DOHH2 (cell line): ENCODE data around the gene PXDC1.

Experiments used
- H3F3A ChIP-seq: fragments of 200-600 bp; sonication (generic), shearing (Covaris generic); 2 replicates; pipeline ENCODE4 v1.6.0; 2016; ENCODE audit warnings: antibody characterized with exemption, mild to moderate bottlenecking; ENCODE audit not compliant: control insufficient read depth, insufficient read depth
- H3K27ac ChIP-seq: fragments of 200-600 bp; sonication (generic); 2 replicates; pipeline ENCODE4 v1.5.1; 2014; ENCODE audit warnings: low read depth, mild to moderate bottlenecking, low read length, moderate library complexity
- H3K27me3 ChIP-seq: fragments of 200-600 bp; sonication (generic); 2 replicates; pipeline ENCODE4 v1.6.1; 2014; ENCODE audit warnings: mild to moderate bottlenecking, low read length, mixed read lengths; ENCODE audit not compliant: control insufficient read depth
- H3K36me3 ChIP-seq: fragments of 200-600 bp; sonication (generic); 2 replicates; pipeline ENCODE4 v1.6.1; 2014; ENCODE audit warnings: mild to moderate bottlenecking, low read length, moderate library complexity, mixed read lengths; ENCODE audit not compliant: control insufficient read depth
- H3K4me1 ChIP-seq: fragments of 200-600 bp; sonication (generic); 2 replicates; pipeline ENCODE4 v1.6.1; 2014; ENCODE audit warnings: mild to moderate bottlenecking, low read length, mixed read lengths; ENCODE audit not compliant: control insufficient read depth
- H3K4me2 ChIP-seq: fragments of 200-600 bp; sonication (generic); 2 replicates; pipeline ENCODE4 v1.6.0; 2014; ENCODE audit warnings: mild to moderate bottlenecking, low read length, moderate library complexity
- H3K4me3 ChIP-seq: fragments of 200-600 bp; sonication (generic); 2 replicates; pipeline ENCODE4 v1.5.1; 2014; ENCODE audit warnings: mild to moderate bottlenecking, low read length, mixed read lengths
- H3K79me2 ChIP-seq: fragments of 200-600 bp; sonication (generic); 2 replicates; pipeline ENCODE4 v1.6.1; 2014; ENCODE audit warnings: mild to moderate bottlenecking, low read length, mixed read lengths; ENCODE audit not compliant: control insufficient read depth
- H3K9me2 ChIP-seq: fragments of 200-600 bp; sonication (generic); replicated peaks from 2 replicates; pipeline ENCODE4 v1.6.1; 2014; ENCODE audit warnings: mild to moderate bottlenecking, low read length, mixed read lengths; ENCODE audit not compliant: control insufficient read depth
- H3K9me3 ChIP-seq: fragments of 200-600 bp; sonication (generic); 2 replicates; pipeline ENCODE4 v1.6.1; 2014; ENCODE audit warnings: antibody characterized with exemption, low read length, mixed read lengths; ENCODE audit not compliant: control insufficient read depth, insufficient read depth
- H4K20me1 ChIP-seq: fragments of 200-600 bp; sonication (generic); 2 replicates; pipeline ENCODE4 v1.6.0; 2014; ENCODE audit warnings: low read depth, mild to moderate bottlenecking, antibody characterized with exemption, low read length, moderate library complexity; ENCODE audit not compliant: control insufficient read depth, insufficient read depth
- EZH2phosphoT487 ChIP-seq: fragments of 200-600 bp; sonication (generic); IDR thresholded peaks from 2 replicates; pipeline ENCODE4 v1.6.1; 2017; ENCODE audit warnings: borderline replicate concordance, mild to moderate bottlenecking, antibody characterized with exemption, low read length, moderate library complexity, mixed read lengths
- TF ChIP-seq, protein P1 (sequence below): fragments of 200-600 bp; sonication (generic); IDR thresholded peaks from one replicate; pipeline ENCODE4 v1.5.1; 2014; ENCODE audit warnings: antibody characterized with exemption, mild to moderate bottlenecking, low read depth, low read length; ENCODE audit not compliant: poor library complexity, severe bottlenecking

Gene PXDC1

DNA sequence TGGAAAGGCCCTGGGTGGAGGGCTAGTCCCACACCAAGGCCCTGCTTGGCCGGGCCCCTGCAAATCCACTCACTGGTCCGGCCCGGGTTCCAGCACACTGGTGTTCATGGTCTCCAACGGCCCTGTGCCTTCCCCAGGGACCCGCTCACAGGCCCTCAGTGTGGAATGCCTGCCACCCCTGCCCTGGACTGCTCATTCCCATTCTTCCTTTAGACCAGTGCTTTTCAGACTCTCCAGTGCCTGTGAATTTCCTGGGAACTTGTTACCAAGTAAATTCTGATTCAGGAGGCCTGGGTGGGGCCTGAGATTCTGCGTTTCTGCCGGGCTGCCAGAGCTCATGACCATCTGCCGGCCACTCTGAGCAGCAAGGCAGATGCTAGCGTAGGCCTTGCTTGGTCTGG lies 5.7 kb upstream of the PXDC1 start:
- TF ChIP-seq, protein P1, sequence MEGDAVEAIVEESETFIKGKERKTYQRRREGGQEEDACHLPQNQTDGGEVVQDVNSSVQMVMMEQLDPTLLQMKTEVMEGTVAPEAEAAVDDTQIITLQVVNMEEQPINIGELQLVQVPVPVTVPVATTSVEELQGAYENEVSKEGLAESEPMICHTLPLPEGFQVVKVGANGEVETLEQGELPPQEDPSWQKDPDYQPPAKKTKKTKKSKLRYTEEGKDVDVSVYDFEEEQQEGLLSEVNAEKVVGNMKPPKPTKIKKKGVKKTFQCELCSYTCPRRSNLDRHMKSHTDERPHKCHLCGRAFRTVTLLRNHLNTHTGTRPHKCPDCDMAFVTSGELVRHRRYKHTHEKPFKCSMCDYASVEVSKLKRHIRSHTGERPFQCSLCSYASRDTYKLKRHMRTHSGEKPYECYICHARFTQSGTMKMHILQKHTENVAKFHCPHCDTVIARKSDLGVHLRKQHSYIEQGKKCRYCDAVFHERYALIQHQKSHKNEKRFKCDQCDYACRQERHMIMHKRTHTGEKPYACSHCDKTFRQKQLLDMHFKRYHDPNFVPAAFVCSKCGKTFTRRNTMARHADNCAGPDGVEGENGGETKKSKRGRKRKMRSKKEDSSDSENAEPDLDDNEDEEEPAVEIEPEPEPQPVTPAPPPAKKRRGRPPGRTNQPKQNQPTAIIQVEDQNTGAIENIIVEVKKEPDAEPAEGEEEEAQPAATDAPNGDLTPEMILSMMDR, result no peak
- TF ChIP-seq EZH2phosphoT487, result no peak
- peaks cover 12% of the 10 kb centered on the region for H3K27me3 ChIP-seq
- H3K79me2 ChIP-seq, result no peaks in the 10 kb centered on the region
- H3K36me3 ChIP-seq, result no peaks in the 10 kb centered on the region
- peak overlapping the region; percentile 62 for H3K4me3 ChIP-seq
- no peaks in the 10 kb centered on the region for H4K20me1 ChIP-seq
- H3K27ac ChIP-seq, result peak overlapping the region; percentile 56
- peaks cover 9% of the 10 kb centered on the region; the same call in 1 of the 2 replicates for H3F3A ChIP-seq
- peaks cover 25% of the 10 kb centered on the region for H3K4me1 ChIP-seq
- peak overlapping the region; percentile 81 for H3K4me2 ChIP-seq
- no peaks in the 10 kb centered on the region for H3K9me3 ChIP-seq
- H3K9me2 ChIP-seq, result no peaks in the 10 kb centered on the region

DNA sequence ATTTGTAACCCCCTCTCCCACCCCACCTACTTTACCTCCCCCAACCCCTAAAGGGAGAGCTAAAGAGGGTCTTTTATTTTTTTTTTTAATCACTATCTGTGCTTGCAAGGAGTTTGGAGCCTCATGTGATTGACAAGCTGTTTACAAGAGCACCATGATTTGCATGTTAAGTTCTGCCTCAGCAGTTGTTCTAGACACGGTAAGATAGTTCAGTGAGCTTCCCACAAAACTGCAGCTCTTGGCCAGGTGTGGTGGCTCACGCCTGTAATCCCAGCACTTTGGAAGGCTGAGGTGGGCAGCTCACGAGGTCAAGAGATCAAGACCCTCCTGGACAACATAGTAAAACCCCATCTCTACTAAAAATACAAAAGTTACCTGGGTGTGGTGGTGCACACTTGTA lies 5.0 kb upstream of the PXDC1 start:
- Histone ChIP-seq H3K79me2 (no peaks in the 10 kb centered on the region), H4K20me1 (no peaks in the 10 kb centered on the region), H3F3A (peaks cover 9% of the 10 kb centered on the region; the same call in 1 of the 2 replicates), H3K9me3 (no peaks in the 10 kb centered on the region), H3K4me1 (peaks cover 30% of the 10 kb centered on the region), H3K9me2 (no peaks in the 10 kb centered on the region), H3K27me3 (peaks cover 19% of the 10 kb centered on the region), H3K4me2 (peak overlapping the region; percentile 81), H3K27ac (peak overlapping the region; percentile 56), H3K4me3 (peak overlapping the region; percentile 62), H3K36me3 (no peaks in the 10 kb centered on the region)
- TF ChIP-seq, protein P1, result no peak
- no peak for TF ChIP-seq EZH2phosphoT487

DNA sequence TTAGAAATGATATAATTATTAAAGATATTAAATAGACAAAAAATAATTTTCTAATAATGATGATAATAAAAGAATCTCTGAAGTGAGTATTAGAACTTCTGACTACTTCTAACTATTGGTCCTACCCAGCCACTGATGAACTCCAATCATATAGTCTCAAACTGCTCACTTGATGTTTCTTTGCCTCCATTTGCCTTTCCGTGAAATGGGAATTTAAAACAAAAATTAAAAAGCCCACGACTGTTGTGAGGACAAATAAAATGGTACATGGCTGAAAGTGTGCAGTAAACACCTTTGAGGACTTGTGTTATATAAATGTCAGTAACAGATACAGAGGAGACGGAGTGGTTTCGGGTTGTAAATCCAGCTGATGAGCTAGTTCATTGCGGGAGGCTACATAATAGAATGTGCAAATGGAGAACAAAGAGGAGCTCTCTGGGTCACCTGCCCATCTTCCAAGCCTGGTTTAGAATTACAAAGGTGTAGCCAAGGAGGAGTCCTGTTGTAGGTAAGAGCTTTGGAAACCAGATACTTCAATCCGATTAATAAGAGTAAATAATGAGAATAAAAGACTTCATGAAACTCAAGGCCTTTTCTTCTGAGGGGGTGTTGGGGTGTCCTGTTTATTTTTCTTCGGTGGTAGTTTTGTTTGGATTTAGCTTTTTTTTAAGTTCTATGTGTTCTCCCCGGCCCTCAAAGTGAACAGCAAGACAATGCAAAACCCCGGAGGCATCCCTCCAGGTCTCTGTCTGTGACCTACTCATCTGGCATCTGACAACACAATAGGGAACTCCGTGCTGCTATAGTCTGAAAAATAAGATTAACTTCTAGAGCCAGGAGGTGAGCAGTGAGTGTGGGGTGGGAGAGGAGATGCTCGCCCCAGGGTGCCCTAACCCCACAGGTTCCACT lies 4.4 kb upstream of the PXDC1 start:
- Histone ChIP-seq H3K4me2 (peak overlapping the region; percentile 81), H3K27me3 (peaks cover 25% of the 10 kb centered on the region), H3K36me3 (no peaks in the 10 kb centered on the region), H3F3A (peaks cover 9% of the 10 kb centered on the region; the same call in 1 of the 2 replicates), H3K4me1 (peaks cover 37% of the 10 kb centered on the region), H3K9me2 (no peaks in the 10 kb centered on the region), H3K79me2 (no peaks in the 10 kb centered on the region), H3K9me3 (no peaks in the 10 kb centered on the region), H3K4me3 (peak overlapping the region; percentile 62), H4K20me1 (no peaks in the 10 kb centered on the region), H3K27ac (peak overlapping the region; percentile 56)
- TF ChIP-seq, protein P1, result no peak
- no peak for TF ChIP-seq EZH2phosphoT487
